C4-2B (cell line): ENCODE results near the gene GSX1.
"Not testable (repeated sequence)": the region's sequence is repeated elsewhere in the genome, so short reads cannot be mapped to it uniquely, and the experiment has no call there.

Experiments
- H3K27ac ChIP-seq: fragments of 450-650 bp; 2 replicates; pipeline ENCODE4 v1.5.1; 2017
- CTCF ChIP-seq: fragments of 450-650 bp; conservative IDR thresholded peaks from 2 replicates; pipeline ENCODE4 v1.5.1; 2017; ENCODE audit warnings: mild to moderate bottlenecking
- ZFX ChIP-seq: fragments of 450-650 bp; IDR thresholded peaks from 2 replicates; pipeline ENCODE4 v1.6.1; 2017

The GSX1 gene

GRCh38 chr13:27810009-27810408 is 17.7 kb downstream of the GSX1 start:
- TF ChIP-seq CTCF (no peak), ZFX (no peak)
- H3K27ac ChIP-seq: no peak overlapping the region

- no peak overlapping the region for H3K27ac ChIP-seq
- no peak for TF ChIP-seq ZFX
- no peak for TF ChIP-seq CTCF
Observed at GRCh38 chr13:27810461-27810860, 18.2 kb downstream of the GSX1 start.

DNA sequence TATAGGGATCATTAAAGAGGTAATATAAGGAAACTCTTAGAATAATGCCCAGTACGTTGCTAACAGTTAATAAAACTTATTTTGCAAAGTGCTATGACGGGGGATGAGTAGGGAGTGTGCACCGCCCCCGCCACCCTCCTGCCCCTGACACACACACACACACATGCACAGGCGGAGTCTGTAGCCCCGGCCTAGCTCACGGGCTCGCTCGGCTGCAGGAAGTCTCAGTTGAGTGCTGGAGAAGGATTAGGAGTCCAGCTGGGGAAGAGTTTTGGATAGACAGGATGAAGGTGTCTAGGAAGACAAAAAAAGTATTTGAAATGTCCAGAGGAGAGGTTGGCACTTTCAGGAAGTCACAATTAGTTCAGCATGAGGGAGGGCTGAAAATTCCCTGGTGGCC is 21.5 kb downstream of the GSX1 start:
- H3K27ac ChIP-seq: no peak overlapping the region
- no peak for TF ChIP-seq ZFX
- no peak for TF ChIP-seq CTCF

GRCh38 chr13:27817832-27818231 is 25.5 kb downstream of the GSX1 start:
- not testable (repeated sequence) for H3K27ac ChIP-seq

- H3K27ac ChIP-seq: no peak overlapping the region
- no peak for TF ChIP-seq CTCF
- no peak for TF ChIP-seq ZFX
Observed at GRCh38 chr13:27820524-27821482, 28.5 kb downstream of the GSX1 start.

DNA sequence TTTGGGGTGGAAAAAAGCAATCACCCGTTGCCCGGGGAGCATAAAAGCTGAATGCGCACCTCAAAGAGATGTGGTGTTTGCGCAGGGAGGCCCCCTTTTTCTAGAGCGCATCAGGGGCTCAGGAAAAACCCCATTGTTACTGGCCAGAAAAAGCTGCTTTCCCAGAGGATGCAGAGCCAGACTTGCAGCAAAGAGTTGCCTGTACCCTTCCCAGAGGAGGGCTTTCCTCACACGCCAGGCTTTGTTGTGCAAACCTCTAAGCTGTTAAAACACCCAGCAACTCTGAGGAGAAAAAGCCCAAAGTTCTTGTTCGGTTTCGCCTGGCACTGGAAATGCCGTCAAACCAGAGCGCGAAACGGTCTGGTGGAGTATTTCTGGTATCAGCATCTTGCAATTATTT is 29.3 kb downstream of the GSX1 start:
- no peak for TF ChIP-seq ZFX
- TF ChIP-seq CTCF: no peak

GRCh38 chr13:27822258-27822872 is 30.1 kb downstream of the GSX1 start:
- no peak overlapping the region for H3K27ac ChIP-seq
- no peak for TF ChIP-seq ZFX
- TF ChIP-seq CTCF: no peak

More for the DNA sequence above, 29.3 kb downstream of the GSX1 start:
- H3K27ac ChIP-seq: no peak overlapping the region
